Colonic mucosa (tissue), 4 donors: ENCODE measurements around the gene GZMH. TPM values are rescaled to one million over a fixed set of nuclear protein-coding genes. Genes with fewer than 3 reads are reported as not detected.

Source experiments
- DNase-seq: peaks from one replicate; pipeline ENCODE4 v3.0.0-alpha.2; 2020
- H3K27ac ChIP-seq: fragments of 200-600 bp; one replicate; pipeline ENCODE4 v1.8.0; 2021
- H3K27me3 ChIP-seq: fragments of 200-600 bp; one replicate; pipeline ENCODE4 v1.8.0; 2021
- H3K36me3 ChIP-seq: fragments of 200-600 bp; one replicate; pipeline ENCODE4 v1.8.0; 2021
- H3K4me1 ChIP-seq: fragments of 200-600 bp; one replicate; pipeline ENCODE4 v1.8.0; 2021; ENCODE audit warnings: mild to moderate bottlenecking
- H3K4me3 ChIP-seq: fragments of 200-600 bp; one replicate; pipeline ENCODE4 v1.8.0; 2021
- H3K9ac ChIP-seq, 2 donors: one replicate each; pipeline ENCODE4 v1.7.0; 2013; ENCODE audit warnings: control low read depth in 2 of 2, low read depth in 2 of 2, low read length in 2 of 2
- H3K9me3 ChIP-seq: fragments of 200-600 bp; one replicate; pipeline ENCODE4 v1.8.0; 2021
- CTCF ChIP-seq: fragments of 200-600 bp; IDR thresholded peaks from one replicate; pipeline ENCODE4 v1.8.0; 2022; ENCODE audit warnings: antibody characterized with exemption, mild to moderate bottlenecking
- intact Hi-C: fragments of 100-400 bp; cut with DNase I; formaldehyde crosslinking; loops from one replicate; pipeline ENCODE4 v1.14.1; 2022
- total RNA-seq, 2 donors: library from RNA; stranded (reverse); fragmentation: NEBNext Ultra II Directional in 1 of 2; extraction: Animal tissue kit (Norgen Biotek cat#: 25700) in 1 of 2; gene quantifications; one replicate each; pipeline ENCODE4 v1.2.1, GENCODE V29; 2021
- donor health status: healthy.
- donor health status: DM: no; HTN: no; CAD: no.
- donor health status: DM: no; HTN: no; CAD: no.

Gene GZMH
- total RNA-seq, 2 donors from 2014 or later: 0.53 to 0.59 TPM

GRCh38 chr14:24632761-24633160 lies 23.3 kb upstream of the GZMH start:
- no peaks in the 10 kb centered on the region for H3K27me3 ChIP-seq
- no peak for TF ChIP-seq CTCF
- intact Hi-C loops: no loop called here
- no peaks in the 10 kb centered on the region for H3K36me3 ChIP-seq
- H3K9ac ChIP-seq: no peak overlapping the region
- no peaks in the 10 kb centered on the region for H3K9me3 ChIP-seq
- H3K27ac ChIP-seq: no peak overlapping the region
- H3K4me1 ChIP-seq: no peaks in the 10 kb centered on the region
- no peak for DNase-seq
- H3K4me3 ChIP-seq: no peak overlapping the region

GRCh38 chr14:24632336-24632735 lies 22.9 kb upstream of the GZMH start:
- H3K4me3 ChIP-seq: no peak overlapping the region
- H3K4me1 ChIP-seq: no peaks in the 10 kb centered on the region
- no peak overlapping the region for H3K27ac ChIP-seq
- H3K27me3 ChIP-seq: no peaks in the 10 kb centered on the region
- no peak for DNase-seq
- H3K9ac ChIP-seq: no peak overlapping the region
- no peaks in the 10 kb centered on the region for H3K9me3 ChIP-seq
- H3K36me3 ChIP-seq: no peaks in the 10 kb centered on the region
- intact Hi-C loops: no loop called here
- no peak for TF ChIP-seq CTCF

- Histone ChIP-seq H3K9me3 (no peaks in the 10 kb centered on the region), H3K9ac (no peak overlapping the region), H3K27me3 (no peaks in the 10 kb centered on the region), H3K4me3 (no peak overlapping the region), H3K27ac (no peak overlapping the region), H3K4me1 (no peaks in the 10 kb centered on the region), H3K36me3 (no peaks in the 10 kb centered on the region)
- intact Hi-C loops: no loop called here
- no peak for TF ChIP-seq CTCF
- no peak for DNase-seq
These were observed 22.4 kb upstream of the GZMH start for GRCh38 chr14:24631749-24632335.

GRCh38 chr14:24630872-24631477 lies 21.5 kb upstream of the GZMH start:
- Histone ChIP-seq H3K4me1 (no peaks in the 10 kb centered on the region), H3K9ac (no peak overlapping the region), H3K27ac (no peak overlapping the region), H3K4me3 (no peak overlapping the region), H3K9me3 (no peaks in the 10 kb centered on the region), H3K27me3 (no peaks in the 10 kb centered on the region), H3K36me3 (no peaks in the 10 kb centered on the region)
- intact Hi-C loops: no loop called here
- DNase-seq: no peak
- no peak for TF ChIP-seq CTCF

- no peak overlapping the region for H3K9ac ChIP-seq
- intact Hi-C loops: no loop called here
These were observed 20.8 kb upstream of the GZMH start for GRCh38 chr14:24630087-24630871.

More at GRCh38 chr14:24630087-24630871, 20.8 kb upstream of the GZMH start:
- H3K27ac ChIP-seq: no peak overlapping the region
- H3K27me3 ChIP-seq: no peaks in the 10 kb centered on the region
- DNase-seq: no peak
- no peaks in the 10 kb centered on the region for H3K36me3 ChIP-seq
- no peaks in the 10 kb centered on the region for H3K9me3 ChIP-seq
- TF ChIP-seq CTCF: no peak
- no peak overlapping the region for H3K4me3 ChIP-seq
- H3K4me1 ChIP-seq: no peaks in the 10 kb centered on the region
